GM21723 (cell line): ENCODE measurements around the gene TRPV6.

Experiments
- ATAC-seq: cut with Tn5 transposase; IDR thresholded peaks from one replicate; pipeline ENCODE4 v1.9.1; 2021; ENCODE audit warnings: mild to moderate bottlenecking, moderate library complexity; ENCODE audit not compliant: unreplicated experiment

Gene TRPV6

GRCh38 chr7:142855756-142856564 lies 29.6 kb downstream of the TRPV6 start:
- no peak for ATAC-seq

GRCh38 chr7:142855114-142855743 lies 30.3 kb downstream of the TRPV6 start:
- no peak for ATAC-seq

GRCh38 chr7:142854372-142855113 lies 31.0 kb downstream of the TRPV6 start, which contains the start of gene EPHB6:
Gene EPHB6 (plus strand): TSS chr7:142855076. CDS start chr7:142863228, 8,152 bp downstream.
- peak; percentile 61 for ATAC-seq

GRCh38 chr7:142853739-142854371 lies 31.7 kb downstream of the TRPV6 start:
- ATAC-seq = peak; percentile 93

- no peak for ATAC-seq
These were observed 33.6 kb downstream of the TRPV6 start for GRCh38 chr7:142851919-142852318.

- ATAC-seq = no peak
These were observed 34.3 kb downstream of the TRPV6 start for GRCh38 chr7:142851269-142851668.

GRCh38 chr7:142847353-142847752 lies 38.2 kb downstream of the TRPV6 start:
- ATAC-seq = no peak

GRCh38 chr7:142842251-142842766 lies 43.2 kb downstream of the TRPV6 start:
- no peak for ATAC-seq

GRCh38 chr7:142838461-142839213 lies 46.9 kb downstream of the TRPV6 start:
- ATAC-seq = no peak

GRCh38 chr7:142836426-142836825 lies 49.1 kb downstream of the TRPV6 start:
- no peak for ATAC-seq

GRCh38 chr7:142835487-142835886 lies 50.1 kb downstream of the TRPV6 start:
- ATAC-seq = no peak

GRCh38 chr7:142833174-142834048 lies 52.1 kb downstream of the TRPV6 start:
- peak; percentile 78 for ATAC-seq

GRCh38 chr7:142832417-142832816 lies 53.1 kb downstream of the TRPV6 start:
- no peak for ATAC-seq

GRCh38 chr7:142827951-142828500 lies 57.5 kb downstream of the TRPV6 start:
- no peak for ATAC-seq

GRCh38 chr7:142822714-142823113 lies 62.8 kb downstream of the TRPV6 start:
- no peak for ATAC-seq
